Activated naive CD8-positive, alpha-beta T cell treated with anti-CD3 and anti-CD28 coated beads, Interleukin-2, amount 10 ng/mL, durations not matched to agents 7 days and 5 days (primary cell): ENCODE data around the gene SHANK3. TPM values are rescaled to one million over a fixed set of nuclear protein-coding genes. Genes with fewer than 3 reads are reported as not detected.

ENCODE experiments used
- ATAC-seq: fragments of 150-1000 bp; cut with Tn5 transposase; one replicate; pipeline ENCODE4 v1.10.0; 2021; ENCODE audit warnings: low read depth, moderate library complexity
- POLR2A ChIA-PET: fragments of 350-600 bp; sonication (Branson Sonifier 250); formaldehyde crosslinking; loops from one replicate; lab custom pipeline; 2021; ENCODE audit warnings: antibody characterized with exemption; lab: Charles Lee
- DNase-seq: peaks from one replicate; pipeline ENCODE4 v3.0.0; 2021
- H3K27ac Mint-ChIP-seq: one replicate; pipeline ENCODE4 v1.8.0; 2022; ENCODE audit warnings: mild to moderate bottlenecking, mixed read lengths
- H3K27me3 Mint-ChIP-seq: one replicate; pipeline ENCODE4 v1.8.0; 2022; ENCODE audit warnings: mild to moderate bottlenecking, moderate library complexity, mixed read lengths
- H3K36me3 Mint-ChIP-seq: one replicate; pipeline ENCODE4 v1.8.0; 2021; ENCODE audit warnings: mild to moderate bottlenecking, mixed read lengths
- H3K4me1 Mint-ChIP-seq: one replicate; pipeline ENCODE4 v1.8.0; 2021; ENCODE audit warnings: mixed read lengths
- H3K4me3 Mint-ChIP-seq: one replicate; pipeline ENCODE4 v1.8.0; 2022; ENCODE audit warnings: mild to moderate bottlenecking, moderate library complexity, mixed read lengths
- H3K9me3 Mint-ChIP-seq: one replicate; pipeline ENCODE4 v1.8.0; 2021; ENCODE audit warnings: mixed read lengths
- total RNA-seq, 2 experiments: library from RNA; stranded (reverse); gene quantifications; one replicate each; pipeline ENCODE4 v1.2.3, GENCODE V29; 2021

SHANK3 gene
- total RNA-seq, 2 experiments from 2014 or later = 0.06 TPM; not detected in 1

DNA sequence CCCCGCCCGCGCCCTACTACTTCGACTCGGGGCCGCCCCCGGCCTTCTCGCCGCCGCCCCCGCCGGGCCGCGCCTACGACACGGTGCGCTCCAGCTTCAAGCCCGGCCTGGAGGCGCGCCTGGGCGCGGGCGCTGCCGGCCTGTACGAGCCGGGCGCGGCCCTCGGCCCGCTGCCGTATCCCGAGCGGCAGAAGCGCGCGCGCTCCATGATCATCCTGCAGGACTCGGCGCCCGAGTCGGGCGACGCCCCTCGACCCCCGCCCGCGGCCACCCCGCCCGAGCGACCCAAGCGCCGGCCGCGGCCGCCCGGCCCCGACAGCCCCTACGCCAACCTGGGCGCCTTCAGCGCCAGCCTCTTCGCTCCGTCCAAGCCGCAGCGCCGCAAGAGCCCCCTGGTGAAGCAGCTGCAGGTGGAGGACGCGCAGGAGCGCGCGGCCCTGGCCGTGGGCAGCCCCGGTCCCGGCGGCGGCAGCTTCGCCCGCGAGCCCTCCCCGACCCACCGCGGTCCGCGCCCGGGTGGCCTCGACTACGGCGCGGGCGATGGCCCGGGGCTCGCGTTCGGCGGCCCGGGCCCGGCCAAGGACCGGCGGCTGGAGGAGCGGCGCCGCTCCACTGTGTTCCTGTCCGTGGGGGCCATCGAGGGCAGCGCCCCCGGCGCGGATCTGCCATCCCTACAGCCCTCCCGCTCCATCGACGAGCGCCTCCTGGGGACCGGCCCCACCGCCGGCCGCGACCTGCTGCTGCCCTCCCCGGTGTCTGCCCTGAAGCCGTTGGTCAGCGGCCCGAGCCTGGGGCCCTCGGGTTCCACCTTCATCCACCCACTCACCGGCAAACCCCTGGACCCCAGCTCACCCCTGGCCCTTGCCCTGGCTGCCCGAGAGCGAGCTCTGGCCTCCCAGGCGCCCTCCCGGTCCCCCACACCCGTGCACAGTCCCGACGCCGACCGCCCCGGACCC, 48.0 kb downstream of the SHANK3 start:
- POLR2A ChIA-PET = no interaction called here
- DNase-seq (no peak), ATAC-seq (no peak)
- Mint-ChIP-seq H3K27me3 (no peaks in the 10 kb centered on the region), H3K27ac (no peak overlapping the region), H3K4me1 (peaks cover 1% of the 10 kb centered on the region), H3K4me3 (no peak overlapping the region), H3K36me3 (no peaks in the 10 kb centered on the region), H3K9me3 (no peaks in the 10 kb centered on the region)

DNA sequence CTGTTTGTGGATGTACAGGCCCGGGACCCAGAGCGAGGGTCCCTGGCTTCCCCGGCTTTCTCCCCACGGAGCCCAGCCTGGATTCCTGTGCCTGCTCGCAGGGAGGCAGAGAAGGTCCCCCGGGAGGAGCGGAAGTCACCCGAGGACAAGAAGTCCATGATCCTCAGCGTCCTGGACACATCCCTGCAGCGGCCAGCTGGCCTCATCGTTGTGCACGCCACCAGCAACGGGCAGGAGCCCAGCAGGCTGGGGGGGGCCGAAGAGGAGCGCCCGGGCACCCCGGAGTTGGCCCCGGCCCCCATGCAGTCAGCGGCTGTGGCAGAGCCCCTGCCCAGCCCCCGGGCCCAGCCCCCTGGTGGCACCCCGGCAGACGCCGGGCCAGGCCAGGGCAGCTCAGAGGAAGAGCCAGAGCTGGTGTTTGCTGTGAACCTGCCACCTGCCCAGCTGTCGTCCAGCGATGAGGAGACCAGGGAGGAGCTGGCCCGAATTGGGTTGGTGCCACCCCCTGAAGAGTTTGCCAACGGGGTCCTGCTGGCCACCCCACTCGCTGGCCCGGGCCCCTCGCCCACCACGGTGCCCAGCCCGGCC, 48.7 kb downstream of the SHANK3 start:
- Mint-ChIP-seq H3K27ac (no peak overlapping the region), H3K27me3 (no peaks in the 10 kb centered on the region), H3K36me3 (no peaks in the 10 kb centered on the region), H3K4me1 (peaks cover 1% of the 10 kb centered on the region), H3K4me3 (no peak overlapping the region), H3K9me3 (no peaks in the 10 kb centered on the region)
- no peak for ATAC-seq
- POLR2A ChIA-PET = no interaction called here
- DNase-seq = no peak

DNA sequence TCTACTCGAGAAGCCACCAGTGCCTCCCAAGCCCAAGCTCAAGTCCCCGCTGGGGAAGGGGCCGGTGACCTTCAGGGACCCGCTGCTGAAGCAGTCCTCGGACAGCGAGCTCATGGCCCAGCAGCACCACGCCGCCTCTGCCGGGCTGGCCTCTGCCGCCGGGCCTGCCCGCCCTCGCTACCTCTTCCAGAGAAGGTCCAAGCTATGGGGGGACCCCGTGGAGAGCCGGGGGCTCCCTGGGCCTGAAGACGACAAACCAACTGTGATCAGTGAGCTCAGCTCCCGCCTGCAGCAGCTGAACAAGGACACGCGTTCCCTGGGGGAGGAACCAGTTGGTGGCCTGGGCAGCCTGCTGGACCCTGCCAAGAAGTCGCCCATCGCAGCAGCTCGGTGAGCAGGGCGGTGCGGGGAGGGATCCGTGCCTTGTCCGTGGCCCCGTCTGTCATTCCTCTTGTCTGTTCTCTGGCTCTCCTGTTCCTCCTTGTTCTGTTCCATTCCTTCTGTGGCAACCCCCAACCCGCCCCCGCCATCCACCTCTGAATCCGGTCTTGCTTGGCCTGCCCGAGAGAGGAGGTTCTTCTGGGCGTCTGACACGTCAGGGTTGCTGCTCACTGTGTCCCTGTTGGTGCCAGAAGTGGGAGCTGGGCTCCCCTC, 49.6 kb downstream of the SHANK3 start:
- Mint-ChIP-seq H3K4me1 (peaks cover 1% of the 10 kb centered on the region), H3K27me3 (no peaks in the 10 kb centered on the region), H3K4me3 (no peak overlapping the region)

More for the DNA sequence above, 49.6 kb downstream of the SHANK3 start:
- DNase-seq (no peak), ATAC-seq (no peak)
- POLR2A ChIA-PET = no interaction called here
- no peaks in the 10 kb centered on the region for H3K36me3 Mint-ChIP-seq
- H3K27ac Mint-ChIP-seq = no peak overlapping the region
- no peaks in the 10 kb centered on the region for H3K9me3 Mint-ChIP-seq

Other genes starting within 250 kb of the SHANK3 start
- gene SBF1, start 197.8 kb upstream of the SHANK3 start, total RNA-seq = 100 to 1,000 TPM; 211 to 221 TPM
- gene ADM2, start 191.3 kb upstream of the SHANK3 start, total RNA-seq = 1 to 10 TPM; 6.5 to 6.7 TPM
- not detected for gene MIOX, start 186.0 kb upstream of the SHANK3 start, total RNA-seq
- 100 to 1,000 TPM; 128 to 141 TPM for gene LMF2, start 165.1 kb upstream of the SHANK3 start, total RNA-seq
- 100 to 1,000 TPM; 126 TPM for gene NCAPH2, start 164.6 kb upstream of the SHANK3 start, total RNA-seq
- 10 to 100 TPM in 1 of 2 experiments, 1 to 10 TPM in 1; 8.1 to 12.8 TPM for gene SCO2, start 147.2 kb upstream of the SHANK3 start, total RNA-seq
- 10 to 100 TPM; 86.3 to 94.5 TPM for gene TYMP, start 142.8 kb upstream of the SHANK3 start, total RNA-seq
- gene KLHDC7B, start 126.9 kb upstream of the SHANK3 start, total RNA-seq = 10 to 100 TPM; 18.8 to 21.9 TPM
- gene SYCE3, start 109.9 kb upstream of the SHANK3 start, total RNA-seq = 1 to 10 TPM in 1 of 2 experiments, under 1 TPM in 1; 0.79 to 1.1 TPM
- 10 to 100 TPM; 85.2 to 95.4 TPM for gene CPT1B, start 94.4 kb upstream of the SHANK3 start, total RNA-seq
- gene CHKB, start 90.0 kb upstream of the SHANK3 start, total RNA-seq = 100 to 1,000 TPM; 132 to 137 TPM
- gene MAPK8IP2, start 72.0 kb upstream of the SHANK3 start, total RNA-seq = under 1 TPM; 0.28 to 0.39 TPM
- 10 to 100 TPM; 65.2 to 65.4 TPM for gene ARSA, start 44.7 kb upstream of the SHANK3 start, total RNA-seq
- not detected for gene ACR, start 65.4 kb downstream of the SHANK3 start, total RNA-seq
- gene RABL2B, start 110.8 kb downstream of the SHANK3 start, total RNA-seq = 10 to 100 TPM; 38.4 to 41.0 TPM